HepG2 (cell line): ENCODE results near the gene BRMS1.

Experiments
- CBFB ChIP-seq: sonication (generic); formaldehyde crosslinking; IDR thresholded peaks from 2 replicates; pipeline ENCODE4 v1.4.0; 2020; ENCODE audit warnings: missing genetic modification reagents
- CEBPZ ChIP-seq: IDR thresholded peaks from 2 replicates; pipeline ENCODE4 v1.6.1; 2012; ENCODE audit warnings: low read length, improper control_type of control experiment
- HNRNPUL1 ChIP-seq: fragments of 200-400 bp; formaldehyde crosslinking; IDR thresholded peaks from 2 replicates; pipeline ENCODE4 v1.6.1; 2017; ENCODE audit warnings: low read depth, mild to moderate bottlenecking, low read length, moderate library complexity
- KMT2A ChIP-seq: sonication (generic); formaldehyde crosslinking; IDR thresholded peaks from 2 replicates; pipeline ENCODE4 v1.4.0; 2020; ENCODE audit warnings: missing genetic modification reagents
- MTERF4 ChIP-seq: sonication (generic); formaldehyde crosslinking; IDR thresholded peaks from 2 replicates; pipeline ENCODE4 v1.8.0; 2023; ENCODE audit warnings: mild to moderate bottlenecking, missing genetic modification reagents
- SRSF1 ChIP-seq: fragments of 200-400 bp; formaldehyde crosslinking; optimal IDR thresholded peaks from 2 replicates; pipeline ENCODE3; 2017; ENCODE audit warnings: mild to moderate bottlenecking, low read depth, low read length, moderate library complexity
- ZFP36 ChIP-seq: fragments of 150-350 bp; IDR thresholded peaks from 2 replicates; pipeline ENCODE4 v1.6.1; 2018; ENCODE audit warnings: borderline replicate concordance, low read length, low read depth; ENCODE audit not compliant: partially characterized antibody
- ZNF432 ChIP-seq: sonication (generic); formaldehyde crosslinking; IDR thresholded peaks from 2 replicates; pipeline ENCODE4 v1.5.0; 2020; ENCODE audit warnings: missing genetic modification reagents, mild to moderate bottlenecking, borderline replicate concordance
- ZNF709 ChIP-seq: sonication (generic); formaldehyde crosslinking; IDR thresholded peaks from 2 replicates; pipeline ENCODE4 v1.5.0; 2020; ENCODE audit warnings: mild to moderate bottlenecking, missing genetic modification reagents
- TF ChIP-seq, protein P1 (sequence below): sonication (generic); formaldehyde crosslinking; IDR thresholded peaks from 2 replicates; pipeline ENCODE4 v1.5.0; 2020; ENCODE audit warnings: mild to moderate bottlenecking, missing genetic modification reagents, moderate library complexity
- TF ChIP-seq, protein P2 (sequence below), 2 experiments: sonication (generic) in 1 of 2; formaldehyde crosslinking in 1 of 2; IDR thresholded peaks; 2 replicates each; pipeline versions ENCODE4 v1.5.1 to v1.6.1; 2011 to 2020; ENCODE audit warnings: borderline replicate concordance in 1 of 2, low read depth in 1 of 2, low read length in 1 of 2, mild to moderate bottlenecking in 1 of 2, missing genetic modification reagents in 1 of 2, moderate library complexity in 1 of 2

DNA sequence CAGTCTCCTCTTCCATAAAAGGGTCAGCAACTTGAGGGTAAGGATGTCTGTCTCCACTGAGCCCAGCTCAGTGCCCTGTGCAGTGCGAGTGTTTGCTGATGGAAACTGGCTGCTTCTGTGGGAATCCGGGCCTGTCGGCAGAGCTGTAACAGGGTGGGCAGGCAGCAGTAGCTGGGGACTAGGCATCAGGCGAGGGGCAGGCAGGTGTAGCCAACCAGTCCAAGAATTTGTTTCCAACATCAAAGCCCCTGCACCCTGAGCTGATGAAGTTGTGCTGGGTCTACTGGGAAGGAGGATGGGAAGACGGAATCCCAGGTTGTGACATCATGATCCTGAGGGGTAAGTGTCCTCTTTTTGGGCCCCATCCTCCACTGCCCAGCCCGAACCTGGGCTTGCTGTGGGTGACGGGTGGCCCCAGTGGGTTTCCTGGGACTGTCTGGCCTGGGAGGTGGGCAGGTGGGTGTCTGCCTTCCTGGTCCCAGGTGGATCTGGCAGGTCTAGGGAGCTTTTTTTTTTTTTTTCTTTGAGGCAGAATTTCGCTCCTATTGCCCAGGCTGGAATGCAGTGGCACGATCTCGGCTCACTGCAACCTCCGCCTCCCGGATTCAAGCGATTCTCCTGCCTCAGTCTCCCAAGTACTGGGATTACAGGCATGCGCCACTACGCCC lies 15.6 kb upstream of the BRMS1 start:
- no peak for TF ChIP-seq ZNF709 (CRISPR knock-in tag)
- no peak for TF ChIP-seq CEBPZ
- TF ChIP-seq CBFB = no peak
- no peak for TF ChIP-seq KMT2A (CRISPR knock-in tag)
- TF ChIP-seq MTERF4 (CRISPR knock-in tag) = no peak
- TF ChIP-seq, protein P1, sequence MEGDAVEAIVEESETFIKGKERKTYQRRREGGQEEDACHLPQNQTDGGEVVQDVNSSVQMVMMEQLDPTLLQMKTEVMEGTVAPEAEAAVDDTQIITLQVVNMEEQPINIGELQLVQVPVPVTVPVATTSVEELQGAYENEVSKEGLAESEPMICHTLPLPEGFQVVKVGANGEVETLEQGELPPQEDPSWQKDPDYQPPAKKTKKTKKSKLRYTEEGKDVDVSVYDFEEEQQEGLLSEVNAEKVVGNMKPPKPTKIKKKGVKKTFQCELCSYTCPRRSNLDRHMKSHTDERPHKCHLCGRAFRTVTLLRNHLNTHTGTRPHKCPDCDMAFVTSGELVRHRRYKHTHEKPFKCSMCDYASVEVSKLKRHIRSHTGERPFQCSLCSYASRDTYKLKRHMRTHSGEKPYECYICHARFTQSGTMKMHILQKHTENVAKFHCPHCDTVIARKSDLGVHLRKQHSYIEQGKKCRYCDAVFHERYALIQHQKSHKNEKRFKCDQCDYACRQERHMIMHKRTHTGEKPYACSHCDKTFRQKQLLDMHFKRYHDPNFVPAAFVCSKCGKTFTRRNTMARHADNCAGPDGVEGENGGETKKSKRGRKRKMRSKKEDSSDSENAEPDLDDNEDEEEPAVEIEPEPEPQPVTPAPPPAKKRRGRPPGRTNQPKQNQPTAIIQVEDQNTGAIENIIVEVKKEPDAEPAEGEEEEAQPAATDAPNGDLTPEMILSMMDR (CRISPR knock-in tag) = no peak
- no peak for TF ChIP-seq HNRNPUL1
- TF ChIP-seq, protein P2, sequence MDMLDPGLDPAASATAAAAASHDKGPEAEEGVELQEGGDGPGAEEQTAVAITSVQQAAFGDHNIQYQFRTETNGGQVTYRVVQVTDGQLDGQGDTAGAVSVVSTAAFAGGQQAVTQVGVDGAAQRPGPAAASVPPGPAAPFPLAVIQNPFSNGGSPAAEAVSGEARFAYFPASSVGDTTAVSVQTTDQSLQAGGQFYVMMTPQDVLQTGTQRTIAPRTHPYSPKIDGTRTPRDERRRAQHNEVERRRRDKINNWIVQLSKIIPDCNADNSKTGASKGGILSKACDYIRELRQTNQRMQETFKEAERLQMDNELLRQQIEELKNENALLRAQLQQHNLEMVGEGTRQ (IDR thresholded peaks at IDR 0.05; ENCODE audit: low read depth, low read length) = no peak
- TF ChIP-seq, protein P2 (CRISPR knock-in tag; IDR thresholded peaks at IDR 0.05; ENCODE audit: borderline replicate concordance) = no peak
- TF ChIP-seq SRSF1 = no peak
- TF ChIP-seq ZFP36 = no peak
- no peak for TF ChIP-seq ZNF432 (CRISPR knock-in tag)
